HCT116 (cell line): ENCODE data around the gene LGALS3. TPM values are rescaled to one million over a fixed set of nuclear protein-coding genes. Genes with fewer than 3 reads are reported as not detected.

Experiments used
- ATAC-seq: fragments of 200-7000 bp; cut with Tn5 transposase; 2 replicates; pipeline ENCODE4 v1.9.1; 2020; ENCODE audit warnings: mild to moderate bottlenecking, moderate library complexity
- BruUV-seq: library from RNA; stranded (reverse); fragments of 400-500 nt; replicated peaks from 2 replicates; lab custom pipeline; 2021; lab: Mats Ljungman, UMichigan
- CTCF ChIA-PET: fragments of 300-600 bp; sonication (Branson Sonifier 250); formaldehyde crosslinking; loops from one replicate; lab custom pipeline; 2021; ENCODE audit warnings: antibody characterized with exemption; lab: Charles Lee
- POLR2A ChIA-PET: fragments of 300-600, 350-600 bp; sonication (Branson Sonifier 250); formaldehyde crosslinking; loops from one replicate; lab custom pipeline; 2021; ENCODE audit warnings: antibody characterized with exemption; lab: Charles Lee
- RAD21 ChIA-PET, 2 experiments: fragments of 300-600 bp; sonication (Branson Sonifier 250); formaldehyde crosslinking; loops; one replicate each; lab custom pipeline; 2023; ENCODE audit warnings: low total read pairs in 2 of 2; ENCODE audit not compliant: uncharacterized antibody in 2 of 2, unreplicated experiment in 2 of 2, low non-redundant PET in 1 of 2; lab: Charles Lee
- DNase-seq: peaks from one replicate; pipeline ENCODE4 v3.0.0-alpha.2; 2010; ENCODE audit warnings: low read depth, low spot score
- H2AFZ ChIP-seq: fragments of 200-600 bp; shearing (Covaris generic), sonication (generic); 2 replicates; pipeline ENCODE4 v1.6.1; 2017; ENCODE audit warnings: low read depth, mixed run types, mixed read lengths, antibody characterized with exemption, low read length; ENCODE audit not compliant: poor library complexity, severe bottlenecking
- H3K27ac ChIP-seq: 2 replicates; pipeline ENCODE4 v1.5.1; 2012; ENCODE audit warnings: low read depth, low read length
- H3K27me3 ChIP-seq: fragments of 200-600 bp; sonication (generic); 2 replicates; pipeline ENCODE4 v1.6.1; 2016; ENCODE audit warnings: mixed run types, low read length, mixed read lengths; ENCODE audit not compliant: insufficient read depth
- H3K36me3 ChIP-seq, 2 experiments: fragments of 200-500 bp in 1 of 2; fragments of 200-600 bp in 1 of 2; sonication (Bioruptor generic) in 1 of 2; sonication (generic) in 1 of 2; 2 replicates each; pipeline versions ENCODE4 v1.5.1 to v1.6.1; 2014 to 2016; ENCODE audit warnings: low read length in 2 of 2, inconsistent platforms in 1 of 2, mixed read lengths in 1 of 2, mixed run types in 1 of 2; ENCODE audit not compliant: insufficient read depth in 2 of 2, control insufficient read depth in 1 of 2
- H3K4me1 ChIP-seq, 2 experiments: fragments of 200-600 bp in 1 of 2; sonication (generic) in 1 of 2; 2 replicates each; pipeline versions ENCODE4 v1.5.1 to v1.6.1; 2012 to 2017; ENCODE audit warnings: low read length in 2 of 2, inconsistent platforms in 1 of 2, mild to moderate bottlenecking in 1 of 2, mixed read lengths in 1 of 2, mixed run types in 1 of 2, moderate library complexity in 1 of 2; ENCODE audit not compliant: insufficient read depth in 2 of 2, control insufficient read depth in 1 of 2
- H3K4me2 ChIP-seq: fragments of 200-600 bp; sonication (generic); 2 replicates; pipeline ENCODE4 v1.6.1; 2017; ENCODE audit warnings: mixed run types, low read length, mixed read lengths
- H3K4me3 ChIP-seq, 2 experiments: fragments of 200-600 bp in 1 of 2; sonication (generic) in 1 of 2; replicated peaks in 1 of 2; 2 replicates each; pipeline ENCODE4 v1.5.1; 2011 to 2016; ENCODE audit warnings: low read length in 2 of 2, control low read depth in 1 of 2, low read depth in 1 of 2, mild to moderate bottlenecking in 1 of 2, mixed read lengths in 1 of 2, mixed run types in 1 of 2
- H3K79me2 ChIP-seq: fragments of 200-600 bp; sonication (generic); 2 replicates; pipeline ENCODE4 v1.6.1; 2017; ENCODE audit warnings: mild to moderate bottlenecking, mixed run types, low read length, moderate library complexity, mixed read lengths; ENCODE audit not compliant: insufficient read depth
- H3K9ac ChIP-seq: fragments of 200-600 bp; sonication (generic); 2 replicates; pipeline ENCODE4 v1.6.1; 2016; ENCODE audit warnings: low read length, mixed read lengths
- H3K9me2 ChIP-seq: fragments of 200-600 bp; sonication (generic), shearing (Covaris generic); 2 replicates; pipeline ENCODE4 v1.6.1; 2017; ENCODE audit warnings: mixed run types, mild to moderate bottlenecking, moderate library complexity; ENCODE audit not compliant: insufficient read depth
- H3K9me3 ChIP-seq, 2 experiments: fragments of 200-500 bp in 1 of 2; fragments of 200-600 bp in 1 of 2; sonication (Bioruptor generic) in 1 of 2; sonication (generic) in 1 of 2; 2 replicates each; pipeline ENCODE4 v1.6.1; 2014 to 2017; ENCODE audit warnings: low read length in 2 of 2, mixed read lengths in 2 of 2, inconsistent platforms in 1 of 2, low read depth in 1 of 2, mild to moderate bottlenecking in 1 of 2, mixed run types in 1 of 2, moderate library complexity in 1 of 2; ENCODE audit not compliant: control insufficient read depth in 1 of 2, insufficient read depth in 1 of 2
- H4K20me1 ChIP-seq: fragments of 200-600 bp; sonication (generic), shearing (Covaris generic); 2 replicates; pipeline ENCODE4 v1.6.1; 2017; ENCODE audit warnings: mixed run types, mild to moderate bottlenecking, moderate library complexity; ENCODE audit not compliant: insufficient read depth
- EGR1 ChIP-seq: IDR thresholded peaks from 2 replicates; pipeline ENCODE4 v1.6.1; 2012; ENCODE audit warnings: low read depth
- ELF1 ChIP-seq: IDR thresholded peaks from 2 replicates; pipeline ENCODE4 v1.6.1; 2012; ENCODE audit warnings: low read depth, borderline replicate concordance
- FOSL1 ChIP-seq: IDR thresholded peaks from 2 replicates; pipeline ENCODE4 v1.6.1; 2012; ENCODE audit warnings: low read depth
- JUND ChIP-seq: IDR thresholded peaks from 2 replicates; pipeline ENCODE4 v1.6.1; 2012
- POLR2AphosphoS5 ChIP-seq: IDR thresholded peaks from 2 replicates; pipeline ENCODE4 v1.6.1; 2011; ENCODE audit warnings: mild to moderate bottlenecking, low read depth, low read length, moderate library complexity
- REST ChIP-seq: IDR thresholded peaks from 2 replicates; pipeline ENCODE4 v1.6.1; 2012; ENCODE audit warnings: low read depth
- SP1 ChIP-seq: IDR thresholded peaks from 2 replicates; pipeline ENCODE4 v1.6.1; 2012; ENCODE audit warnings: low read depth
- SRF ChIP-seq: IDR thresholded peaks from 2 replicates; pipeline ENCODE4 v1.6.1; 2012; ENCODE audit warnings: low read depth
- TCF7L2 ChIP-seq: IDR thresholded peaks from 2 replicates; pipeline ENCODE4 v1.7.0; 2011; ENCODE audit warnings: borderline replicate concordance, inconsistent platforms; ENCODE audit not compliant: insufficient read depth, insufficient read length; ENCODE audit errors: extremely low read depth
- YY1 ChIP-seq: IDR thresholded peaks from 2 replicates; pipeline ENCODE4 v1.6.1; 2011; ENCODE audit warnings: low read length, low read depth, moderate library complexity, mild to moderate bottlenecking; ENCODE audit not compliant: insufficient replicate concordance; ENCODE audit errors: extremely low read depth
- ZBTB33 ChIP-seq: IDR thresholded peaks from 2 replicates; pipeline ENCODE4 v1.6.1; 2011; ENCODE audit warnings: mild to moderate bottlenecking, low read length, moderate library complexity; ENCODE audit not compliant: insufficient replicate concordance; ENCODE audit errors: extremely low read depth
- ZFX ChIP-seq: fragments of 450-650 bp; IDR thresholded peaks from 2 replicates; pipeline ENCODE4 v1.6.1; 2017
- ZNF274 ChIP-seq: fragments of 200-500 bp; sonication (Bioruptor generic); IDR thresholded peaks from 2 replicates; pipeline ENCODE4 v1.6.1; 2014; ENCODE audit warnings: mild to moderate bottlenecking, low read depth, low read length, inconsistent platforms
- intact Hi-C: fragments of 100-400 bp; cut with micrococcal nuclease; formaldehyde crosslinking; loops from 2 replicates; pipeline ENCODE4 v1.10.0; 2022
- total RNA-seq: library from RNA; stranded (reverse); gene quantifications from one replicate; pipeline ENCODE4 v1.2.1, GENCODE V29; 2021; ENCODE audit not compliant: unreplicated experiment

The LGALS3 gene
- total RNA-seq, 1 experiment from 2014 or later: 86.1 TPM

- ATAC-seq (peak; percentile 80), DNase-seq (peak; percentile 91)
- H3K9ac ChIP-seq: peak overlapping the region; percentile 77
- peak overlapping the region; percentile 3 for H2AFZ ChIP-seq
- BruUV-seq: no TSS peak
- peak overlapping the region; percentile 73 for H3K4me2 ChIP-seq
- ChIA-PET RAD21 (interaction anchor here (0.7 to 0.8 kb wide), 2 partner anchors 11 to 30 kb away, joined by 3 read pairs; no protein-coding TSS in a partner anchor), CTCF (interaction anchor here (1.0 to 1.5 kb wide), 3 partner anchors 16 to 22 kb away, joined by 3 to 8 read pairs (median 4); no protein-coding TSS in a partner anchor), POLR2A (interaction anchor here (0.9 to 2.8 kb wide), 13 partner anchors 9 to 83 kb away, joined by 3 to 16 read pairs (median 4); partner anchors contain the start of genes DLGAP5, LGALS3 and MAPK1IP1L)
- peak; percentile 45 for TF ChIP-seq YY1
- TF ChIP-seq ZFX: peak; percentile 83
- TF ChIP-seq POLR2AphosphoS5: peak; percentile 58
- TF ChIP-seq TCF7L2: peak; percentile 71
- no peak for TF ChIP-seq ZNF274
- no peaks in the 10 kb centered on the region for H3K27me3 ChIP-seq
- peak overlapping the region; percentile 97 for H3K27ac ChIP-seq
- peaks cover 49 to 62% of the 10 kb centered on the region in 2 experiments for H3K4me1 ChIP-seq
- H3K9me2 ChIP-seq: no peaks in the 10 kb centered on the region
- H3K9me3 ChIP-seq: peaks cover 3 to 12% of the 10 kb centered on the region in 2 experiments; a peak in 1 of 4 replicates
- peak overlapping the region; percentile 15 to 17 for H3K4me3 ChIP-seq
- intact Hi-C loops: no loop called here
- no peaks in the 10 kb centered on the region for H4K20me1 ChIP-seq
- H3K36me3 ChIP-seq: peaks cover 0 to 4% of the 10 kb centered on the region in 2 experiments; a peak in 1 of 4 replicates
- H3K79me2 ChIP-seq: no peaks in the 10 kb centered on the region
Measured at GRCh38 chr14:55107766-55108554, 21.1 kb upstream of the LGALS3 start.

GRCh38 chr14:55109836-55110235 lies 19.2 kb upstream of the LGALS3 start:
- Histone ChIP-seq H3K36me3 (no peaks in the 10 kb centered on the region), H3K9ac (no peak overlapping the region), H3K4me1 (peaks cover 33 to 43% of the 10 kb centered on the region in 2 experiments), H3K9me3 (peaks cover 0 to 5% of the 10 kb centered on the region in 2 experiments; a peak in 1 of 4 replicates), H3K9me2 (no peaks in the 10 kb centered on the region), H4K20me1 (no peaks in the 10 kb centered on the region), H3K4me2 (no peak overlapping the region), H2AFZ (no peak overlapping the region), H3K27me3 (no peaks in the 10 kb centered on the region), H3K27ac (no peak overlapping the region), H3K4me3 (no peak overlapping the region), H3K79me2 (no peaks in the 10 kb centered on the region)
- DNase-seq (no peak), ATAC-seq (no peak)
- CTCF ChIA-PET: no interaction called here
- POLR2A ChIA-PET: interaction anchor here (0.7 to 2.8 kb wide), 3 partner anchors 10 to 1009 kb away, joined by 3 to 16 read pairs (median 3); partner anchors contain the start of gene LGALS3
- RAD21 ChIA-PET: no interaction called here
- BruUV-seq: no TSS peak
- intact Hi-C loops: no loop called here
- TF ChIP-seq REST (no peak), EGR1 (no peak), SP1 (no peak), ELF1 (no peak), SRF (no peak), YY1 (no peak), JUND (no peak), ZBTB33 (no peak), FOSL1 (no peak)
